ENCODE measurements around the gene GALNS.

Gene GALNS

GRCh38 chr16:88874938-88875599 is 18.3 kb upstream of the GALNS start:
- no peak for DNase-seq

- no peak for DNase-seq
Measured at GRCh38 chr16:88872650-88873331, 16.0 kb upstream of the GALNS start.

GRCh38 chr16:88871730-88872416 is 15.1 kb upstream of the GALNS start:
- DNase-seq, result no peak

GRCh38 chr16:88871349-88871702 is 14.6 kb upstream of the GALNS start:
- DNase-seq, result no peak

- no peak for DNase-seq
Measured at GRCh38 chr16:88870608-88871348, 14.0 kb upstream of the GALNS start.

GRCh38 chr16:88869673-88869980 is 12.9 kb upstream of the GALNS start:
- DNase-seq, result no peak

- no peak for DNase-seq
Measured at GRCh38 chr16:88868974-88869672, 12.4 kb upstream of the GALNS start.

- no peak for DNase-seq
Measured at GRCh38 chr16:88867581-88868246, 11.0 kb upstream of the GALNS start.

GRCh38 chr16:88866151-88866920 is 9.6 kb upstream of the GALNS start, which contains the start of gene PABPN1L:
Gene PABPN1L (minus strand): TSS chr16:88866660. CDS start chr16:88866606, 54 bp downstream.
- DNase-seq, result no peak

- no peak for DNase-seq
Measured at GRCh38 chr16:88865742-88866141, 9.0 kb upstream of the GALNS start.

GRCh38 chr16:88865310-88865709 is 8.6 kb upstream of the GALNS start:
- no peak for DNase-seq

- DNase-seq, result no peak
Measured at GRCh38 chr16:88864521-88864920, 7.8 kb upstream of the GALNS start.

- DNase-seq, result no peak
Measured at GRCh38 chr16:88864099-88864498, 7.4 kb upstream of the GALNS start.

- DNase-seq, result no peak
Measured at GRCh38 chr16:88863426-88863825, 6.7 kb upstream of the GALNS start.

- no peak for DNase-seq
Measured at GRCh38 chr16:88862968-88863367, 6.2 kb upstream of the GALNS start.

- DNase-seq, result no peak
Measured at GRCh38 chr16:88861359-88861758, 4.6 kb upstream of the GALNS start.

GRCh38 chr16:88859381-88860091 is 2.8 kb upstream of the GALNS start:
- DNase-seq, result no peak

- peak; percentile 81 for DNase-seq
Measured at GRCh38 chr16:88857728-88858339, 1.1 kb upstream of the GALNS start.

GRCh38 chr16:88856122-88856827 is 472 bp downstream of the GALNS start:
- DNase-seq, result no peak

GRCh38 chr16:88855736-88856121 is 1.0 kb downstream of the GALNS start:
- no peak for DNase-seq

All from CD4-positive, alpha-beta T cell treated with Interleukin-6 for 4 hours (primary cell).